ENCODE data around the gene FBXW8. TPM values are rescaled to one million over a fixed set of nuclear protein-coding genes. Genes with fewer than 3 reads are reported as not detected.

The FBXW8 gene
- total RNA-seq, 2 donors from 2014 or later = 7.9 to 9.0 TPM

DNA sequence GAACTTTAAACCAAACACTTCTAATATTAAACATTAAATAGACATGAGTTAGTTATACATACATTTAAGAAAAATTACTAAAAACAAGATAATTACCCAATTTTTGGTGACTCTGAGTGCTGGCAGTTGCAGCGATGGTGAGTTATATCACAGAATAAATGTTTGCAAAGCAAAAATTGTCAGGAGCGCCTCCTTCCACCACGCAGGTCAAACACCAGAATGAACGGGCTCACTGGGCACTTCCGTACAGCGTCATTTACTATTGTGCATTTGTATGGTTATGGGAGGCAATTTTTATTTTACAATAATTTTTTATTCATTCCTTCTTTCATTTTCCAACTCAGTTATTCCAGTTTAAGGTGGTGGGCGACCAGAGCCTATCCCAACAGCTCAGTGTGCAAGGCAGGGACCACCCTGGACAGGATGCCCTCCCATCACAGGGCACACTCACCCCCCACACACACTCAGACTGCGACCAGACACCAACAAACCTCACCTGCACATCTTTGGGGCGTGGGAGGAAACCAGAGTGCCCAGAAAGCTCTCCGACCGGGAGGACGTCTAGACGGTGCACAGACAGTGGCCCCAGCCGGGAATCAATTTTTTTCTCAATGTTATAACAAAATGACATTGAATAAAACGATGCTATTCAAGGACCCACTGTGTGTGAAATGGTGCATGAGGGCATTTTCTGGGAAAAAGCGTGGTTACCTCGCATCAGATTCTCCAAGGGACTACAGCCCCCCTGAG is 121.3 kb downstream of the FBXW8 start:
- H3K9me3 ChIP-seq = no peaks in the 10 kb centered on the region
- peaks cover 0 to 32% of the 10 kb centered on the region in 2 donors for H3K4me1 ChIP-seq
- H3K27ac ChIP-seq = peak overlapping the region; percentile 42 to 73
- no peaks in the 10 kb centered on the region for H3K27me3 ChIP-seq
- H3K4me3 ChIP-seq = no peak overlapping the region
- TF ChIP-seq, protein P1, sequence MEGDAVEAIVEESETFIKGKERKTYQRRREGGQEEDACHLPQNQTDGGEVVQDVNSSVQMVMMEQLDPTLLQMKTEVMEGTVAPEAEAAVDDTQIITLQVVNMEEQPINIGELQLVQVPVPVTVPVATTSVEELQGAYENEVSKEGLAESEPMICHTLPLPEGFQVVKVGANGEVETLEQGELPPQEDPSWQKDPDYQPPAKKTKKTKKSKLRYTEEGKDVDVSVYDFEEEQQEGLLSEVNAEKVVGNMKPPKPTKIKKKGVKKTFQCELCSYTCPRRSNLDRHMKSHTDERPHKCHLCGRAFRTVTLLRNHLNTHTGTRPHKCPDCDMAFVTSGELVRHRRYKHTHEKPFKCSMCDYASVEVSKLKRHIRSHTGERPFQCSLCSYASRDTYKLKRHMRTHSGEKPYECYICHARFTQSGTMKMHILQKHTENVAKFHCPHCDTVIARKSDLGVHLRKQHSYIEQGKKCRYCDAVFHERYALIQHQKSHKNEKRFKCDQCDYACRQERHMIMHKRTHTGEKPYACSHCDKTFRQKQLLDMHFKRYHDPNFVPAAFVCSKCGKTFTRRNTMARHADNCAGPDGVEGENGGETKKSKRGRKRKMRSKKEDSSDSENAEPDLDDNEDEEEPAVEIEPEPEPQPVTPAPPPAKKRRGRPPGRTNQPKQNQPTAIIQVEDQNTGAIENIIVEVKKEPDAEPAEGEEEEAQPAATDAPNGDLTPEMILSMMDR (IDR thresholded peaks at IDR 0.05) = no peak
- DNase-seq (ENCODE audit: low spot score) = no peak
- H3K36me3 ChIP-seq = peaks cover 11% of the 10 kb centered on the region

DNA sequence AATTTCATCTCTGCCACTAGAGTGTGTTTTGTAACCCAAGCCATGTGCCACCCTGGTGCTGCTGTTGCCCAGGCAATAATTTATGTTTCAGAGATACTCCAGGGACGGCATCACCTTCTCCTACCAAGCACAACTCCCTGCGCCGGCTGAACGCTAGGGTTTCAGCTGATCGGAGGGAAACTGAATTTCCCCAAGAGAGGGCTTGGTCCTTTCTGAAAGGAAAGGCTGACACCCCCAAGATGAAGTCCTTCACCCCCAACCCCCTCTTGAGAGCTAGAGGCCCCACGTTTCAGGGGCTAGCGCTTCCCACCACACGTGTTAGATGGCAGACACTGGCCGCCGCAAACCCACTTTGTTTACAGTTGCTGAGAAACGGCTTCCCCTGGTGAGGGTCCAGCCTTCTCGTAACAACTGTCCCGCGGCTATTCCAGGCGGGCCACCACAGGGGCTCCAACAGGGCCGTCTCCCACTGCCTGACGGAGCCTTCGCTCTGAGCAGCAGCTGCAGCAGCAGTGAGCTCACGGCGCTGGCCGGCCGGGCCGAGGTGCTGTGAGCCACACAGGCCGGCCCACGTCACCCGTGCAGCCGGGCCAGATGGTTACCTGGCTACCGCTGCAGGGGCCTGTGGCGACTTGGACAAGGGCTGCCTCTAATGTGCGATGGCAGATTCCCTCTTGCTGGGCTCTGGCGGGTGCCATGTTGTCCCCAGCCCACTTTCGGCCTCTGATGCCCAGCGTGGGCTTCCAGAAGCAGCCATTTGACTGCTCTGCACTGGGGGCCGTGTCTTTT is 122.0 kb downstream of the FBXW8 start:
- Histone ChIP-seq H3K36me3 (peaks cover 6% of the 10 kb centered on the region), H3K27ac (peak overlapping the region; percentile 42 to 73), H3K9me3 (no peaks in the 10 kb centered on the region), H3K4me3 (no peak overlapping the region), H3K27me3 (no peaks in the 10 kb centered on the region), H3K4me1 (peaks cover 0 to 32% of the 10 kb centered on the region in 2 donors)
- no peak for DNase-seq (ENCODE audit: low spot score)
- TF ChIP-seq, protein P1 (IDR thresholded peaks at IDR 0.05) = no peak

DNA sequence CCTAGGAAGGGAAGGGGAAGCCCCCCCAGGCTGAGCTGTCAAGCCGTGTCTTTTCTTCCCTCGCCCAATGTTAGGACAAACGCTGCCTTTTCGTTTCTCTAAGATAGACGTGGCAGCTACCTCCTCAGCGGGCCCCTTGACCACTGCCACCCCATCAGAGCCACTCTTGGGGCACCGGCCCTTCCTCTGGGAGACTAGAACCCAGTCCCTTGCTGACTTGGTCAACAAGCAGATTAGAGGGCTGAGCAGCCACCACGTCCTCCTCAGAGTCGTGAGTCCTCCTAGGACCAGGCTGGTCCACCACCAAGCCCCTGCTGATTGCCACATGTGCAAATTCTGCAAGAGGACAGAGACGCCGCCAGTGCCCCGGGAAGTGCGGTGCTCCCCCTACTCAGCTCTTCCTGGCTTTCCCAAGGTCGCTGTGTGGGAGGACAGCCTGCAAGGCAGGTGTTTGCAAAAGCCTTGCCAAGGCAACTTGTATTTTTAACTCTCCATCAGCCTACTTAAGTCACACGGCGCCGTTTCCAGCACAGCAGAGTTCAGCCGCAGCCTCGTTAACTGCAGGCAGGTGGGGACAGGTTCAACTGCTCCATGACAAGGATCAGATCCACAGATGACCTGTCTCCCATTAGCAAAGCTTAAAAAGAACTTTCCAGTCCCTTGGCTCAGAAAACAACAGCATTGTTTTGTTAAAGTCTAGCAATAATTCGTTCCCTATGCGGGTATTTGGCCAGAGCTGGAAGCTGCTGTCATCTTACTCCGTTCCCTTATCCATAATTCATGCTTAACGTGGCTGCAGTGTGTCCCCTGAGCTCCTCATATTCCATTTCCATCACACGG is 122.9 kb downstream of the FBXW8 start:
- no peaks in the 10 kb centered on the region for H3K36me3 ChIP-seq
- peak overlapping the region; percentile 42 to 73 for H3K27ac ChIP-seq
- no peaks in the 10 kb centered on the region for H3K27me3 ChIP-seq
- peaks cover 0 to 32% of the 10 kb centered on the region in 2 donors for H3K4me1 ChIP-seq
- no peaks in the 10 kb centered on the region for H3K9me3 ChIP-seq
- DNase-seq (ENCODE audit: low spot score) = no peak
- TF ChIP-seq, protein P1 (IDR thresholded peaks at IDR 0.05) = no peak
- H3K4me3 ChIP-seq = no peak overlapping the region

DNA sequence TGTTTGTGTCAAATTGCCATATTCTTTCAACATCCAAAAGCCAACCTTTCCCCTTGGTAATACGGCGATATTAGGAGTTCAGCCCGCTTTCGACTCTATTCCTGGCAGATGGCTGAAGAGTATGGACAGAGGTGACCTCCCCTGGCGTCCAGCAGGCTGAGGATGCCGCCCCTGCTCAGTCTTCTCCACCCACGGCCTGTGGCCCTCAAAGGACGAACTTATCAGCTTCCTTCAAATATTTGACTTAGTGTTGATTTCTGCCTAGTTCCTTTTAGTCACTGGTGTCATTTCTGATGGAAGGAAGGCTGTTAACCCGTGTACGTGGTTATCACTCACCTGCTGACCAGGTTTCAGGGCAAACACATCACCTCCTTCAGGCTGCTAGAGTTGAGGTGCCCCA is 123.5 kb downstream of the FBXW8 start:
- H3K27ac ChIP-seq = peak overlapping the region in 1 of 2 donors; percentile 42
- no peak overlapping the region for H3K4me3 ChIP-seq
- DNase-seq (ENCODE audit: low spot score) = no peak
- TF ChIP-seq, protein P1 (IDR thresholded peaks at IDR 0.05) = no peak
- H3K4me1 ChIP-seq = peaks cover 0 to 32% of the 10 kb centered on the region in 2 donors
- H3K36me3 ChIP-seq = no peaks in the 10 kb centered on the region
- H3K27me3 ChIP-seq = no peaks in the 10 kb centered on the region
- no peaks in the 10 kb centered on the region for H3K9me3 ChIP-seq

DNA sequence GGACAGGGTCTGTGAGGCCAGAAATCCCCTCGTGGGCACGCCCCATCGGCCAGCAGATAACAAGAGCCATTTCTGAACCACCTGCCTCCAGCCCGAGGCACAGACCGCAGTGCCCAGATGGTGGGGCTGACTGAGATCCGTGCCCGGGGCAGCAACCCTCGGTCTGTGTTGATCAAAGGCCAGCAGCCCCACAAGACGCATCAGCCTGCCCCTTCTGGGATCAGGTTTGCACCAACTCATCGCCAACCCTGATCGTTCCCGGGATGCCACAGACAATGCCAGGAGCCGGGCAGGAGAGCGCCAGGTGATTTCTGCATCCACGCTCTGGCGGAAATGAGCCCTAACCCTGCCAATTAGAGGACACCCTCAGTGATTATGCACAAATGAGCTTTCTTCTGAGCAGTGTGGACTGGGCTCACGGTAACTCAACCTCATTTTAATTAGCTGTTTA is 124.0 kb downstream of the FBXW8 start:
- H3K27me3 ChIP-seq = no peaks in the 10 kb centered on the region
- no peaks in the 10 kb centered on the region for H3K36me3 ChIP-seq
- H3K27ac ChIP-seq = no peak overlapping the region
- H3K4me3 ChIP-seq = no peak overlapping the region
- peaks cover 0 to 32% of the 10 kb centered on the region in 2 donors for H3K4me1 ChIP-seq
- no peak for DNase-seq (ENCODE audit: low spot score)
- H3K9me3 ChIP-seq = no peaks in the 10 kb centered on the region
- TF ChIP-seq, protein P1 (IDR thresholded peaks at IDR 0.05) = no peak

Data from right atrium auricular region (tissue), 2 donors.